Activated CD8-positive, alpha-beta memory T cell treated with anti-CD3 and anti-CD28 coated beads for 4 hours (primary cell): ENCODE measurements around the gene ARL4C.

Source experiments
- DNase-seq, 2 donors: peaks; one replicate each; pipeline ENCODE4 v3.0.0-alpha.2; 2020; ENCODE audit warnings: low read depth in 2 of 2

Gene ARL4C

GRCh38 chr2:234496835-234497593 is at the start of gene ARL4C:
TSS of gene ARL4C (minus strand) at chr2:234497081. CDS start at chr2:234496586, 495 bp downstream.
- DNase-seq = no peak

- peak; percentile 44 to 60 for DNase-seq
These were observed 48.1 kb upstream of the ARL4C start for GRCh38 chr2:234544659-234545611.

GRCh38 chr2:234542742-234543141 is 45.9 kb upstream of the ARL4C start:
- DNase-seq = no peak

- DNase-seq = no peak
These were observed 41.0 kb upstream of the ARL4C start for GRCh38 chr2:234537929-234538328.

- DNase-seq = no peak
These were observed 39.5 kb upstream of the ARL4C start for GRCh38 chr2:234536178-234536965.

GRCh38 chr2:234535464-234535863 is 38.6 kb upstream of the ARL4C start:
- DNase-seq = no peak

GRCh38 chr2:234534515-234534914 is 37.6 kb upstream of the ARL4C start:
- no peak for DNase-seq

GRCh38 chr2:234533626-234534025 is 36.7 kb upstream of the ARL4C start:
- DNase-seq = no peak

- no peak for DNase-seq
These were observed 31.7 kb upstream of the ARL4C start for GRCh38 chr2:234528410-234529148.

- no peak for DNase-seq
These were observed 29.8 kb upstream of the ARL4C start for GRCh38 chr2:234526711-234527110.

- DNase-seq = no peak
These were observed 24.7 kb upstream of the ARL4C start for GRCh38 chr2:234521536-234521935.

- DNase-seq = no peak
These were observed 22.2 kb upstream of the ARL4C start for GRCh38 chr2:234518986-234519642.

- no peak for DNase-seq
These were observed 21.1 kb upstream of the ARL4C start for GRCh38 chr2:234517971-234518370.

- DNase-seq = no peak
These were observed 18.2 kb upstream of the ARL4C start for GRCh38 chr2:234514873-234515638.

- DNase-seq = no peak
These were observed 17.2 kb upstream of the ARL4C start for GRCh38 chr2:234514099-234514498.

- no peak for DNase-seq
These were observed 16.2 kb upstream of the ARL4C start for GRCh38 chr2:234512884-234513669.

- no peak for DNase-seq
These were observed 6.0 kb upstream of the ARL4C start for GRCh38 chr2:234502919-234503285.

- no peak for DNase-seq
These were observed 5.5 kb upstream of the ARL4C start for GRCh38 chr2:234502285-234502918.
